HL-60 (cell line): Measurements from ENCODE around the gene BAZ2B.

Experiments used
- DNase-seq, 2 experiments: peaks; one replicate each; pipeline ENCODE4 v3.0.0-alpha.2; 2010 to 2020; ENCODE audit warnings: low read depth in 1 of 2, low spot score in 1 of 2
- H3K27ac ChIP-seq: fragments of 250-450 bp; sonication (Bioruptor Pico); replicated peaks from 2 replicates; pipeline ENCODE4 v1.5.1; 2020; ENCODE audit warnings: mild to moderate bottlenecking, moderate library complexity
- H3K27me3 ChIP-seq: fragments of 250-450 bp; sonication (Bioruptor Pico); 2 replicates; pipeline ENCODE4 v1.5.1; 2021; ENCODE audit warnings: mild to moderate bottlenecking, moderate library complexity; ENCODE audit not compliant: insufficient read depth, poor library complexity, severe bottlenecking
- H3K4me3 ChIP-seq: replicated peaks from 2 replicates; pipeline ENCODE4 v1.5.1; 2011; ENCODE audit warnings: mild to moderate bottlenecking, control low read depth, low read length; ENCODE audit not compliant: insufficient read depth
- CTCF ChIP-seq: IDR thresholded peaks from one replicate; pipeline ENCODE4 v1.5.1; 2011; ENCODE audit warnings: low read length, control low read depth, inconsistent platforms; ENCODE audit not compliant: insufficient read depth
- GABPA ChIP-seq: IDR thresholded peaks from 2 replicates; pipeline ENCODE4 v1.6.1; 2012; ENCODE audit warnings: low read depth
- POLR2AphosphoS5 ChIP-seq: IDR thresholded peaks from 2 replicates; pipeline ENCODE4 v1.6.1; 2012; ENCODE audit warnings: low read depth
- REST ChIP-seq: IDR thresholded peaks from 2 replicates; pipeline ENCODE4 v1.6.1; 2012; ENCODE audit warnings: low read depth; ENCODE audit not compliant: insufficient replicate concordance
- SPI1 ChIP-seq: IDR thresholded peaks from 2 replicates; pipeline ENCODE4 v1.6.1; 2012; ENCODE audit warnings: low read depth, mild to moderate bottlenecking, borderline replicate concordance

BAZ2B gene

DNA sequence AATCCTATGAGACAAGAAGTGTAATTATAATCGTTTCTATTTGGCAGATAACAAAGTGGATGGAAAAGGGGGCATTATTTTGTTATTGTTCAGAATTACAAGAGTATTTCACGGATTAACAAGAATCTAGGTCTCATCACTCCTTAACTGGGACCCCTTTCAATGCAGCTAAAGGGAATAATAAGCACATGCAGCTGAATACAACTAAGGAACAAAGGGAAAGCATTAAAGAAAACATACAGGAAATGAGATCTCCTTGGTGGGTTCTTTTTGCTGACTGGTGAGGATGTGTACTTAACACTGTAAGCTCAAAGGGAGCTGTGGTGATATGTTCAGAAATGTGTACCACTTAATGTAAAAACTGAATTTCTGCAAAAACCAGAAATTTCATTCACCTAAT, 189.3 kb downstream of the BAZ2B start:
- Histone ChIP-seq H3K27me3 (no peaks in the 10 kb centered on the region), H3K4me3 (no peak overlapping the region), H3K27ac (no peak overlapping the region)
- DNase-seq, result no peak
- TF ChIP-seq POLR2AphosphoS5 (no peak), GABPA (no peak), REST (no peak), SPI1 (no peak), CTCF (no peak)

GRCh38 chr2:159419403-159419802, 196.9 kb downstream of the BAZ2B start:
- Histone ChIP-seq H3K27me3 (no peaks in the 10 kb centered on the region), H3K27ac (no peak overlapping the region), H3K4me3 (no peak overlapping the region)
- DNase-seq, result no peak
- TF ChIP-seq REST (no peak), GABPA (no peak), CTCF (no peak), SPI1 (no peak), POLR2AphosphoS5 (no peak)

DNA sequence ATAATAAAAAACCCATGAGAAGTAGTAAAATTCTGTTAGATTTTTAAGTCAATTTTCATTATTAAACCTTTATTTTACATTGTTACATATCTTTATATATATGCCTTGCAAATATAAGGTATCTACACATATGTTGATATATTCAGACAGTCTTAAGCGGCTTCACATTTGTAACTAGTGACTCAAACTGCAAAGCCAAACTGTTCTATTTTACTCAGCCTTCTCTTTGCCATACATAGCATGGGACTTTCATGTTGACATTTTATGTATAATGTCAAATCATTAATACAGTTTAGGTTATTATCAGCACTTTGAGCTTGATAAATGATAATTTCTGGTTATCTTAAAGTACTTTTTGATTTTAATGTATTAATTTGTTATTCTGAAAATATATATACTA, 204.9 kb downstream of the BAZ2B start:
- Histone ChIP-seq H3K27me3 (no peaks in the 10 kb centered on the region), H3K4me3 (no peak overlapping the region), H3K27ac (no peak overlapping the region)
- no peak for DNase-seq
- TF ChIP-seq POLR2AphosphoS5 (no peak), CTCF (no peak), GABPA (no peak), SPI1 (no peak), REST (no peak)
